Ovary (tissue), 3 donors: Measurements from ENCODE around the gene GPR27.

Experiments used
- CTCF ChIP-seq, 3 donors: fragments of 450-650 bp in 2 of 3; fragments of 200-600 bp in 1 of 3; IDR thresholded peaks; one replicate each; pipeline versions ENCODE4 v1.5.1 to v1.8.0; 2016 to 2022; ENCODE audit warnings: antibody characterized with exemption in 3 of 3, mild to moderate bottlenecking in 1 of 3
- POLR2A ChIP-seq: fragments of 450-650 bp; IDR thresholded peaks from one replicate; pipeline ENCODE4 v1.6.1; 2017; ENCODE audit warnings: antibody characterized with exemption, mild to moderate bottlenecking, moderate library complexity
- donor health status: DM: no; HTN: no; CAD: no.

GRCh38 chr3:71708476-71709105 is 45.1 kb upstream of the GPR27 start:
- no peak for TF ChIP-seq POLR2A
- TF ChIP-seq CTCF (IDR thresholded peaks at IDR 0.05), result no peak
